A673 (cell line): ENCODE results near the gene GOLGA3. TPM values are rescaled to one million over a fixed set of nuclear protein-coding genes. Genes with fewer than 3 reads are reported as not detected.

Source experiments
- BruUV-seq: library from RNA; stranded (reverse); fragments of 400-500 nt; replicated peaks from 2 replicates; lab custom pipeline; 2021; lab: Mats Ljungman, UMichigan
- CTCF ChIA-PET: fragments of 300-600 bp; sonication (Branson Sonifier 250); formaldehyde crosslinking; loops from one replicate; lab custom pipeline; 2022; ENCODE audit warnings: antibody characterized with exemption; lab: Charles Lee
- POLR2A ChIA-PET: fragments of 300-600 bp; sonication (Branson Sonifier 250); formaldehyde crosslinking; loops from one replicate; lab custom pipeline; 2022; ENCODE audit warnings: antibody characterized with exemption; ENCODE audit not compliant: low non-redundant PET; lab: Charles Lee
- DNase-seq: peaks from one replicate; pipeline ENCODE4 v3.0.0-alpha.2; 2015; ENCODE audit warnings: low spot score
- H3K27ac ChIP-seq: fragments of 200-600 bp; sonication (generic); 2 replicates; pipeline ENCODE4 v1.5.1; 2016; ENCODE audit warnings: mixed run types, low read depth, mild to moderate bottlenecking, mixed read lengths, antibody characterized with exemption, low read length; ENCODE audit not compliant: poor library complexity, severe bottlenecking
- H3K27me3 ChIP-seq: fragments of 200-600 bp; sonication (generic); replicated peaks from 2 replicates; pipeline ENCODE4 v1.6.1; 2017; ENCODE audit warnings: mixed run types, low read depth, mild to moderate bottlenecking, mixed read lengths, antibody characterized with exemption, low read length; ENCODE audit not compliant: insufficient read depth, poor library complexity
- H3K36me3 ChIP-seq: fragments of 200-600 bp; sonication (generic); 2 replicates; pipeline ENCODE4 v1.6.1; 2016; ENCODE audit warnings: mixed run types, mild to moderate bottlenecking, mixed read lengths, antibody characterized with exemption, low read length; ENCODE audit not compliant: insufficient read depth, poor library complexity, severe bottlenecking
- H3K4me1 ChIP-seq: fragments of 200-600 bp; sonication (generic); 2 replicates; pipeline ENCODE4 v1.6.1; 2017; ENCODE audit warnings: mixed run types, mild to moderate bottlenecking, mixed read lengths, antibody characterized with exemption, low read length; ENCODE audit not compliant: insufficient read depth, poor library complexity, severe bottlenecking
- H3K4me3 ChIP-seq: fragments of 200-600 bp; sonication (generic); 2 replicates; pipeline ENCODE4 v1.5.1; 2016; ENCODE audit warnings: low read depth, mixed run types, mild to moderate bottlenecking, mixed read lengths, low read length; ENCODE audit not compliant: poor library complexity, severe bottlenecking
- H3K9me3 ChIP-seq: fragments of 200-600 bp; sonication (generic); 2 replicates; pipeline ENCODE4 v1.6.1; 2016; ENCODE audit warnings: mixed run types, low read depth, mild to moderate bottlenecking, mixed read lengths, antibody characterized with exemption, low read length; ENCODE audit not compliant: poor library complexity, severe bottlenecking
- CTCF ChIP-seq: fragments of 300-800, 200-600 bp; sonication (generic); conservative IDR thresholded peaks from 2 replicates; pipeline ENCODE4 v1.5.1; 2017; ENCODE audit warnings: low read depth, mild to moderate bottlenecking, antibody characterized with exemption, low read length, moderate library complexity, mixed read lengths
- EZH2 ChIP-seq: fragments of 200-600 bp; sonication (generic); IDR thresholded peaks from 2 replicates; pipeline ENCODE4 v1.6.1; 2017; ENCODE audit warnings: borderline replicate concordance, low read depth, mild to moderate bottlenecking, mixed read lengths, antibody characterized with exemption, low read length; ENCODE audit not compliant: poor library complexity, severe bottlenecking
- intact Hi-C: fragments of 100-400 bp; cut with micrococcal nuclease; formaldehyde crosslinking; loops from one replicate; pipeline ENCODE4 v1.10.0; 2022; ENCODE audit not compliant: unreplicated experiment
- total RNA-seq: library from RNA; stranded (reverse); gene quantifications from 2 replicates; pipeline ENCODE4 v1.2.3, GENCODE V29; 2021

The GOLGA3 gene
- total RNA-seq, 1 experiment from 2014 or later, result 58.4 TPM

GRCh38 chr12:132873724-132874123, 45.1 kb upstream of the GOLGA3 start:
- intact Hi-C loops, result no loop called here
- no peak for DNase-seq
- ChIA-PET POLR2A (no interaction called here), CTCF (no interaction called here)
- H3K27me3 ChIP-seq, result no peaks in the 10 kb centered on the region
- TF ChIP-seq EZH2 (no peak), CTCF (no peak)
- peaks cover 17% of the 10 kb centered on the region for H3K36me3 ChIP-seq
- no peaks in the 10 kb centered on the region for H3K4me1 ChIP-seq
- no peak overlapping the region for H3K4me3 ChIP-seq
- H3K27ac ChIP-seq, result no peak overlapping the region
- no peaks in the 10 kb centered on the region for H3K9me3 ChIP-seq
- no TSS peak for BruUV-seq

- Histone ChIP-seq H3K36me3 (peaks cover 17% of the 10 kb centered on the region), H3K4me1 (no peaks in the 10 kb centered on the region), H3K27me3 (no peaks in the 10 kb centered on the region), H3K27ac (no peak overlapping the region), H3K4me3 (no peak overlapping the region), H3K9me3 (no peaks in the 10 kb centered on the region)
- no TSS peak for BruUV-seq
- intact Hi-C loops, result no loop called here
- DNase-seq, result no peak
- CTCF ChIA-PET, result no interaction called here
- TF ChIP-seq EZH2 (no peak), CTCF (no peak)
- POLR2A ChIA-PET, result no interaction called here
Observed at GRCh38 chr12:132872975-132873421, 44.3 kb upstream of the GOLGA3 start.

- Histone ChIP-seq H3K4me1 (no peaks in the 10 kb centered on the region), H3K27ac (no peak overlapping the region), H3K27me3 (no peaks in the 10 kb centered on the region), H3K36me3 (peaks cover 17% of the 10 kb centered on the region), H3K9me3 (no peaks in the 10 kb centered on the region), H3K4me3 (no peak overlapping the region)
- DNase-seq, result no peak
- POLR2A ChIA-PET, result interaction anchor here (0.7 kb wide), 1 partner anchor 9 kb away, joined by 6 read pairs; no protein-coding TSS in a partner anchor
- intact Hi-C loops, result no loop called here
- BruUV-seq, result no TSS peak
- TF ChIP-seq CTCF, result no peak
- no peak for TF ChIP-seq EZH2
- CTCF ChIA-PET, result no interaction called here
Observed at GRCh38 chr12:132872073-132872855, 43.6 kb upstream of the GOLGA3 start.
